ENCODE measurements around the gene RUNX1. TPM values are rescaled to one million over a fixed set of nuclear protein-coding genes. Genes with fewer than 3 reads are reported as not detected.

Gene RUNX1
- total and polyA plus RNA-seq, 10 donors: 4.8 to 70.0 (median 43.6) TPM

DNA sequence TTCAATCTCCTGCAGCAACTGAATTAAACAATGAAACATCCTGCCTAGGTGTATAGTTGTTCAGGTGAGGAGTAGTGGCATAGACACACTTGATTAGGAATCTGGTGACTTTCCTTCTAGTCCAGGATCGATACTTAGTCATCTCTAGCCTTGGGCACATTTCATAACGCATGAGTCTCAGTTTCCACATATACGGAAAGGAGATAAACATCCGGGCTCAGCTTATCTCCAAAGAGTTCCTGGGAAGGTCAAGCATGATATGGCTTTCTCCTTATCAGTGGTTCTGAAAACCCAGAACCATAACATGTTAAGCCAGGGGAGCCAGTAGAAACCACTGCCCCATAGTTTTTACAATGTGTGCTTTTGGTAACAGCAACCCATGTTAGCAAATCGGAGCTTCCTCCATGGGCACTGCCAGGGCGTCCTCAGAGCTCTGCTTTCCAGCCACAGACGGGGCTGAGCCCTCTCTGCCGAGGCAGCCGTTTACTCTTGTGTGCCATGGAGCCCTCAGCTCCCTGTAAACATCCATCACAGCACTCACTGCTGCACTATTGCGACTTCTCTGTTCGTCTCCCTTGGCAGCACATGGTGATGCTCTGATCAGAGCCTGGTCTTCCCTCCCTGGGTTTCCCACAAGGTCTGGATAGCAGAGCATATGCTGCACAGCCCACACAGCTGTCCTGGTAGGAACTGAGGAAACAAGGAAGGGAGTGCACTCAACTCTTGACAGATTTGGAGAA, 34.6 kb downstream of the RUNX1 start:
- Histone ChIP-seq H3K27me3 (replicated peaks in 1 of 7) (no peaks in the 10 kb centered on the region), H3K9me3 (no peaks in the 10 kb centered on the region), H3K4me3 (no peak overlapping the region), H3K27ac (peak overlapping the region in 4 of 8 donors; percentile 9 to 53 (median 32)), H3K4me1 (peaks cover 0 to 60% (median 11%) of the 10 kb centered on the region in 6 donors), H3K36me3 (peaks cover 0 to 10% (median 0%) of the 10 kb centered on the region in 6 donors)
- no peak for DNase-seq
- 52 to 75% (median 62%) methylated on average over 10 to 11 of the region's 11 CpGs for WGBS, 5 donors
- intact Hi-C loops (cut with DNase I; ENCODE audit: low total_unique reads): no loop called here
- TF ChIP-seq, protein P1, sequence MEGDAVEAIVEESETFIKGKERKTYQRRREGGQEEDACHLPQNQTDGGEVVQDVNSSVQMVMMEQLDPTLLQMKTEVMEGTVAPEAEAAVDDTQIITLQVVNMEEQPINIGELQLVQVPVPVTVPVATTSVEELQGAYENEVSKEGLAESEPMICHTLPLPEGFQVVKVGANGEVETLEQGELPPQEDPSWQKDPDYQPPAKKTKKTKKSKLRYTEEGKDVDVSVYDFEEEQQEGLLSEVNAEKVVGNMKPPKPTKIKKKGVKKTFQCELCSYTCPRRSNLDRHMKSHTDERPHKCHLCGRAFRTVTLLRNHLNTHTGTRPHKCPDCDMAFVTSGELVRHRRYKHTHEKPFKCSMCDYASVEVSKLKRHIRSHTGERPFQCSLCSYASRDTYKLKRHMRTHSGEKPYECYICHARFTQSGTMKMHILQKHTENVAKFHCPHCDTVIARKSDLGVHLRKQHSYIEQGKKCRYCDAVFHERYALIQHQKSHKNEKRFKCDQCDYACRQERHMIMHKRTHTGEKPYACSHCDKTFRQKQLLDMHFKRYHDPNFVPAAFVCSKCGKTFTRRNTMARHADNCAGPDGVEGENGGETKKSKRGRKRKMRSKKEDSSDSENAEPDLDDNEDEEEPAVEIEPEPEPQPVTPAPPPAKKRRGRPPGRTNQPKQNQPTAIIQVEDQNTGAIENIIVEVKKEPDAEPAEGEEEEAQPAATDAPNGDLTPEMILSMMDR (IDR thresholded peaks at IDR 0.05 in 8 of 11, conservative IDR thresholded peaks at IDR 0.05 in 3 of 11): no peak
- no peak for TF ChIP-seq POLR2AphosphoS5 (IDR thresholded peaks at IDR 0.05)
- TF ChIP-seq POLR2A (IDR thresholded peaks at IDR 0.05): no peak

DNA sequence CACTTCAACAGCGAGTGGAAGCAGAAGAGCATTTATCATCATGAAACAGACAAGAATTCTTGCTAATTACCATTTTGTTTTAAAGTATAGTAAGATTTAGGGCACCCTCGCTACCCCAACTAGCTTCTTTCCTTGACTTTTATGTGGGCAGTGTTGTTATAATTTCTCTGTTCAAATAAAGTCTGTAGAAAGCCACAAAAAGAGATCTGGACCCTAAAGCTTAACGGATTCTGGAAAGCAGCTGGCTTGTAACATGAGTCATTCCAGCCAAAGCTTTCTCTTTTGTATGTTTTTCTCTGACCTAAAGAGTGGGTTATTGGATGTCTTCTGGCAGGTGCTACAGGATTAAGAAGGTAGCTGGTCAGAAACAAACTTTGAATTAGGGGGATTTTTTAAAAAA, 37.4 kb downstream of the RUNX1 start:
- H3K27ac ChIP-seq: no peak overlapping the region
- no peak for TF ChIP-seq POLR2AphosphoS5 (IDR thresholded peaks at IDR 0.05)
- no peak for TF ChIP-seq POLR2A (IDR thresholded peaks at IDR 0.05)
- TF ChIP-seq, protein P1 (IDR thresholded peaks at IDR 0.05 in 8 of 11, conservative IDR thresholded peaks at IDR 0.05 in 3 of 11): no peak
- H3K4me1 ChIP-seq: peaks cover 0 to 73% (median 11%) of the 10 kb centered on the region in 6 donors
- H3K9me3 ChIP-seq: no peaks in the 10 kb centered on the region
- DNase-seq: no peak
- no peaks in the 10 kb centered on the region for H3K27me3 ChIP-seq (replicated peaks in 1 of 7)
- WGBS, 5 donors: 23 to 33% (median 28%) methylated on average over 3 of the region's 3 CpGs
- H3K36me3 ChIP-seq: peaks cover 0 to 15% (median 0%) of the 10 kb centered on the region in 6 donors
- no peak overlapping the region for H3K4me3 ChIP-seq
- intact Hi-C loops (cut with DNase I; ENCODE audit: low total_unique reads): no loop called here

DNA sequence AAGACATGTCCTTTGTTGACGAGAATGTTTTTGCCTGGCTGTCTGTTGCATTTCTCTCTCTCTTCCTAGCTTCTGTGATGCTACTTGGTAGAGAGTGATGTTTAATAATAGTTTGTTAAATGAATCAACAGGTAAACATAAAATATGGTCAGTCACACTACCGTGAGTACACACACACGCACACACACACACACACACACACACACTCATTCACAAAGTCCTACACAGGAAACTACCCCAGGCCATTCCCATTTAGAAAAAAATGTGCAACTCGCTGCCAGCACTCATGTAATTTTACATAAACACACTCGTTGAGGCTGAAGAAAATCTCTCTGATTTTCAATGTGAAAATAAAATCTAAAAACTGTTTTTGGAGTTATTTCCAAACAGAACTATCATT, 38.7 kb downstream of the RUNX1 start:
- Histone ChIP-seq H3K4me1 (peaks cover 0 to 74% (median 16%) of the 10 kb centered on the region in 6 donors), H3K27ac (no peak overlapping the region), H3K36me3 (peaks cover 0 to 18% (median 0%) of the 10 kb centered on the region in 6 donors), H3K27me3 (replicated peaks in 1 of 7) (no peaks in the 10 kb centered on the region), H3K4me3 (no peak overlapping the region), H3K9me3 (no peaks in the 10 kb centered on the region)
- intact Hi-C loops (cut with DNase I; ENCODE audit: low total_unique reads): no loop called here
- no peak for DNase-seq
- TF ChIP-seq, protein P1 (IDR thresholded peaks at IDR 0.05 in 8 of 11, conservative IDR thresholded peaks at IDR 0.05 in 3 of 11): no peak
- TF ChIP-seq POLR2A (IDR thresholded peaks at IDR 0.05) (no peak), POLR2AphosphoS5 (IDR thresholded peaks at IDR 0.05) (no peak)
- WGBS, 5 donors: 51 to 58% (median 56%) methylated on average over 5 of the region's 5 CpGs

DNA sequence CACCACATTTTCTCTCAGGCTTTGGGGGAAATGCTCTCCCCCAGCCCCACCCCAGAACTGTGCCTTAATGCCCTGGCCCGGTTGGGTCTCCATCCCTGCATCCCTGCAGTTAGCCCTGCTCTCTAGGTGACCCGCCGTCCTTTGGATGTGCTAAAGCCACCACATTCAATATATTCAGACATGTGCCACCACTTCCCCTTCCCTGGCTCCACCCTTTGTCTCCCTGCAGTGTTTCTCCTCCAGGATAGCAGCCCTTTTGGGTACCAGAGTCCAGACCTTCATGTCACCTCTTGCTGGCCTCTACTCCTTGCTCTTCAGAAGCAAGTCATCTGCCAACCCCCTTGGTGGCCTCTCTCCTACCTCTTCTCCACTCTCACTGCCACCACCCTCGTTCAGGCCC, 41.8 kb downstream of the RUNX1 start:
- Histone ChIP-seq H3K9me3 (no peaks in the 10 kb centered on the region), H3K27me3 (replicated peaks in 1 of 7) (no peaks in the 10 kb centered on the region), H3K4me1 (peaks cover 0 to 73% (median 13%) of the 10 kb centered on the region in 6 donors), H3K27ac (no peak overlapping the region), H3K36me3 (peaks cover 0 to 11% (median 0%) of the 10 kb centered on the region in 6 donors), H3K4me3 (no peak overlapping the region)
- DNase-seq: no peak
- TF ChIP-seq, protein P1 (IDR thresholded peaks at IDR 0.05 in 8 of 11, conservative IDR thresholded peaks at IDR 0.05 in 3 of 11): no peak
- TF ChIP-seq POLR2AphosphoS5 (IDR thresholded peaks at IDR 0.05): no peak
- no peak for TF ChIP-seq POLR2A (IDR thresholded peaks at IDR 0.05)
- intact Hi-C loops (cut with DNase I; ENCODE audit: low total_unique reads): no loop called here
- WGBS, 5 donors: 54 to 73% (median 69%) methylated on average over 4 of the region's 4 CpGs

All from spleen (tissue), 11 donors.